IMR-90 (cell line): ENCODE data around the gene SPECC1L. TPM values are rescaled to one million over a fixed set of nuclear protein-coding genes. Genes with fewer than 3 reads are reported as not detected.

ENCODE experiments used
- ATAC-seq: fragments of 200-7000 bp; cut with Tn5 transposase; 2 replicates; pipeline ENCODE4 v1.9.1; 2020; ENCODE audit warnings: low read depth, mild to moderate bottlenecking, moderate library complexity
- BruUV-seq: library from RNA; stranded (reverse); fragments of 400-500 nt; replicated peaks from 2 replicates; lab custom pipeline; 2021; lab: Mats Ljungman, UMichigan
- CTCF ChIA-PET: fragments of 300-600 bp; formaldehyde crosslinking; extraction: SDS; loops from one replicate; lab custom pipeline; 2021; ENCODE audit warnings: antibody characterized with exemption; lab: Yijun Ruan, JAX
- POLR2A ChIA-PET: fragments of 300-600 bp; sonication (Branson Sonifier 250); formaldehyde crosslinking; loops from one replicate; lab custom pipeline; 2022; ENCODE audit warnings: antibody characterized with exemption; ENCODE audit not compliant: unreplicated experiment; lab: Charles Lee
- DNase-seq: peaks from one replicate; pipeline ENCODE4 v3.0.0; 2013
- H2AFZ ChIP-seq: replicated peaks from 2 replicates; pipeline ENCODE3; 2013; ENCODE audit warnings: low read length, mild to moderate bottlenecking; ENCODE audit not compliant: poor library complexity
- H2AK5ac ChIP-seq: 2 replicates; pipeline ENCODE4 v1.6.1; 2013; ENCODE audit warnings: low read depth, low read length, inconsistent platforms
- H2AK9ac ChIP-seq: replicated peaks from 2 replicates; pipeline ENCODE3; 2013; ENCODE audit warnings: mild to moderate bottlenecking, low read depth, low read length, moderate library complexity; ENCODE audit not compliant: poor library complexity
- H2BK120ac ChIP-seq: 2 replicates; pipeline ENCODE4 v1.6.1; 2013; ENCODE audit warnings: low read depth, low read length, inconsistent platforms
- H2BK15ac ChIP-seq: 3 replicates; pipeline ENCODE4 v1.6.1; 2013; ENCODE audit warnings: low read depth, low read length, inconsistent platforms
- H2BK20ac ChIP-seq: 2 replicates; pipeline ENCODE4 v1.6.1; 2013; ENCODE audit warnings: low read depth, mild to moderate bottlenecking, inconsistent platforms, low read length, moderate library complexity
- H2BK5ac ChIP-seq: 2 replicates; pipeline ENCODE4 v1.6.1; 2013; ENCODE audit warnings: mild to moderate bottlenecking, low read depth, low read length, inconsistent platforms; ENCODE audit not compliant: poor library complexity, severe bottlenecking
- H3K14ac ChIP-seq: replicated peaks from 2 replicates; pipeline ENCODE4 v1.6.1; 2013; ENCODE audit warnings: low read depth, low read length, inconsistent platforms
- H3K18ac ChIP-seq: 2 replicates; pipeline ENCODE4 v1.6.1; 2013; ENCODE audit warnings: low read depth, low read length, control low read depth
- H3K23ac ChIP-seq: 2 replicates; pipeline ENCODE4 v1.6.1; 2013; ENCODE audit warnings: low read depth, low read length, inconsistent platforms
- H3K27ac ChIP-seq: 2 replicates; pipeline ENCODE4 v1.5.1; 2013; ENCODE audit warnings: mild to moderate bottlenecking, control low read depth, low read length; ENCODE audit not compliant: insufficient read depth
- H3K27me3 ChIP-seq: 2 replicates; pipeline ENCODE4 v1.6.1; 2013; ENCODE audit warnings: low read length; ENCODE audit not compliant: control insufficient read depth, insufficient read depth
- H3K36me3 ChIP-seq: 2 replicates; pipeline ENCODE4 v1.6.1; 2013; ENCODE audit warnings: low read length, mixed read lengths; ENCODE audit not compliant: control insufficient read depth, insufficient read depth
- H3K4ac ChIP-seq: 2 replicates; pipeline ENCODE4 v1.6.1; 2013; ENCODE audit warnings: low read depth, low read length, inconsistent platforms
- H3K4me1 ChIP-seq: 2 replicates; pipeline ENCODE4 v1.6.1; 2013; ENCODE audit warnings: low read length, mixed read lengths; ENCODE audit not compliant: control insufficient read depth, insufficient read depth
- H3K4me2 ChIP-seq: 2 replicates; pipeline ENCODE4 v1.6.1; 2013; ENCODE audit warnings: low read depth, mild to moderate bottlenecking, control low read depth, low read length, moderate library complexity
- H3K4me3 ChIP-seq: 2 replicates; pipeline ENCODE4 v1.5.1; 2013; ENCODE audit warnings: low read depth, mild to moderate bottlenecking, control low read depth, low read length, moderate library complexity; ENCODE audit not compliant: insufficient read depth
- H3K56ac ChIP-seq: 2 replicates; pipeline ENCODE4 v1.6.1; 2013; ENCODE audit warnings: low read length, inconsistent platforms; ENCODE audit not compliant: insufficient read depth; ENCODE audit errors: extremely low read depth
- H3K79me1 ChIP-seq, 2 experiments: 2 replicates each; pipeline ENCODE4 v1.6.1; 2013; ENCODE audit warnings: low read length in 2 of 2, inconsistent platforms in 1 of 2, low read depth in 1 of 2
- H3K9ac ChIP-seq: 2 replicates; pipeline ENCODE4 v1.6.1; 2013; ENCODE audit warnings: low read depth, low read length, control low read depth
- H3K9me1 ChIP-seq: 2 replicates; pipeline ENCODE4 v1.6.1; 2013; ENCODE audit warnings: low read length, inconsistent platforms; ENCODE audit not compliant: insufficient read depth
- H3K9me3 ChIP-seq: 2 replicates; pipeline ENCODE4 v1.6.1; 2013; ENCODE audit warnings: low read length; ENCODE audit not compliant: control insufficient read depth, insufficient read depth
- H4K20me1 ChIP-seq: 2 replicates; pipeline ENCODE4 v1.6.1; 2013; ENCODE audit warnings: low read length, inconsistent platforms; ENCODE audit not compliant: insufficient read depth
- H4K5ac ChIP-seq: 2 replicates; pipeline ENCODE4 v1.6.1; 2013; ENCODE audit warnings: mild to moderate bottlenecking, low read depth, low read length, control low read depth
- H4K8ac ChIP-seq, 2 experiments: 2 replicates each; pipeline ENCODE4 v1.6.1; 2013; ENCODE audit warnings: low read depth in 2 of 2, low read length in 2 of 2, control low read depth in 1 of 2, inconsistent platforms in 1 of 2
- H4K91ac ChIP-seq: 2 replicates; pipeline ENCODE4 v1.6.1; 2013; ENCODE audit warnings: low read depth, low read length, inconsistent platforms; ENCODE audit not compliant: insufficient read depth
- MXI1 ChIP-seq: IDR thresholded peaks from 2 replicates; pipeline ENCODE4 v1.6.1; 2012; ENCODE audit warnings: low read depth, mild to moderate bottlenecking, low read length, moderate library complexity, borderline replicate concordance
- POLR2A ChIP-seq: IDR thresholded peaks from 2 replicates; pipeline ENCODE4 v1.6.1; 2012; ENCODE audit warnings: mild to moderate bottlenecking, low read depth, low read length
- RAD21 ChIP-seq: IDR thresholded peaks from 2 replicates; pipeline ENCODE4 v1.6.1; 2012; ENCODE audit warnings: low read length, improper control_type of control experiment
- RCOR1 ChIP-seq: IDR thresholded peaks from 2 replicates; pipeline ENCODE4 v1.6.1; 2012; ENCODE audit warnings: mild to moderate bottlenecking, low read length, improper control_type of control experiment; ENCODE audit not compliant: insufficient replicate concordance
- RFX5 ChIP-seq: IDR thresholded peaks from 2 replicates; pipeline ENCODE4 v1.8.0; 2012; ENCODE audit warnings: low read depth, mild to moderate bottlenecking, low read length, moderate library complexity
- WGBS, 2 experiments: methylation state at CpG; one replicate each; pipeline versions ENCODE4 v1.1.5 to v1.1.7; 2013; ENCODE audit warnings: missing lambda C conversion rate in 2 of 2; ENCODE audit not compliant: insufficient read length in 1 of 2; ENCODE audit errors: extremely low coverage in 2 of 2; 5-methylcytosine and 5-hydroxymethylcytosine counted together
- dilution Hi-C: fragments of 300-500 bp; cut with HindIII; formaldehyde crosslinking; loops from one replicate; pipeline ENCODE4 v1.14.3; 2018; ENCODE audit warnings: low sequenced_read_pairs; ENCODE audit not compliant: unreplicated experiment
- in situ Hi-C: fragments of 300-500 bp; cut with MboI; formaldehyde crosslinking; loops from 3 replicates; pipeline ENCODE4 v1.14.3; 2019; ENCODE audit warnings: low sequenced_read_pairs, inconsistent platforms, mixed read lengths
- intact Hi-C: fragments of 100-400 bp; cut with micrococcal nuclease; formaldehyde crosslinking; loops from 2 replicates; pipeline ENCODE4 v1.10.0; 2022
- polyA plus RNA-seq, 3 experiments: library from polyadenylated mRNA; depleted of rRNA; stranded (reverse); fragments of >200 nt; gene quantifications; 2 replicates each; pipeline ENCODE4 v1.2.3, GENCODE V29; 2012; ENCODE audit warnings: low replicate concordance in 1 of 3
- total RNA-seq: library from RNA; depleted of rRNA; stranded (reverse); fragments of >200 nt; gene quantifications from 2 replicates; pipeline ENCODE4 v1.2.3, GENCODE V29; 2012
- TF ChIP-seq, protein P1 (sequence below): fragments of 150-350 bp; IDR thresholded peaks from 2 replicates; pipeline ENCODE4 v1.6.1; 2016; ENCODE audit warnings: low read depth, mild to moderate bottlenecking, low read length, moderate library complexity, borderline replicate concordance
- TF ChIP-seq, protein P2 (sequence below): fragments of 150-350 bp; IDR thresholded peaks from 2 replicates; pipeline ENCODE4 v1.6.1; 2017; ENCODE audit warnings: mild to moderate bottlenecking, antibody characterized with exemption, low read length, low read depth

Gene SPECC1L
- total and polyA plus RNA-seq, 2 of the 4 experiments (the other 2 are of a cell fraction) = 18.7 to 44.1 TPM

DNA sequence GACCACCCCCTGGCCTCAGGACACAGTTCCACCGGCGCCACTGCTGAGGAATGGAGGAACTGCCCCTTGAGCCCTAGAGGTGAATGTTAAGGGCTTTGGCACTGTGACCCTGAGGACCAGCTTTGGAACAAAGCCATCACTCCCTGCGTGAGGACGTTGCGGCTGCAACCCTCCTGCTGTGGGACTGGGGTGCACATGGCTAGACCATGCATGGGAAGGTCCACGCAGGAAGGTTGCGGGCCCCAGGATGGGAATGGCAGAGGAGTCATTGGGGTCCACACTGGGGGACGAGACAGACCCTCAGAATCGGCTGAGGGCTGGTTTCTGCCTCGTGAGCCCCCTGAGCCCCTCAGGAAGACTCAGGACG, 150.3 kb downstream of the SPECC1L start (continued):
- TF ChIP-seq, protein P1, sequence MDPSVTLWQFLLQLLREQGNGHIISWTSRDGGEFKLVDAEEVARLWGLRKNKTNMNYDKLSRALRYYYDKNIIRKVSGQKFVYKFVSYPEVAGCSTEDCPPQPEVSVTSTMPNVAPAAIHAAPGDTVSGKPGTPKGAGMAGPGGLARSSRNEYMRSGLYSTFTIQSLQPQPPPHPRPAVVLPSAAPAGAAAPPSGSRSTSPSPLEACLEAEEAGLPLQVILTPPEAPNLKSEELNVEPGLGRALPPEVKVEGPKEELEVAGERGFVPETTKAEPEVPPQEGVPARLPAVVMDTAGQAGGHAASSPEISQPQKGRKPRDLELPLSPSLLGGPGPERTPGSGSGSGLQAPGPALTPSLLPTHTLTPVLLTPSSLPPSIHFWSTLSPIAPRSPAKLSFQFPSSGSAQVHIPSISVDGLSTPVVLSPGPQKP = no peak
- TF ChIP-seq RAD21 (no peak), RFX5 (no peak), RCOR1 (no peak)

DNA sequence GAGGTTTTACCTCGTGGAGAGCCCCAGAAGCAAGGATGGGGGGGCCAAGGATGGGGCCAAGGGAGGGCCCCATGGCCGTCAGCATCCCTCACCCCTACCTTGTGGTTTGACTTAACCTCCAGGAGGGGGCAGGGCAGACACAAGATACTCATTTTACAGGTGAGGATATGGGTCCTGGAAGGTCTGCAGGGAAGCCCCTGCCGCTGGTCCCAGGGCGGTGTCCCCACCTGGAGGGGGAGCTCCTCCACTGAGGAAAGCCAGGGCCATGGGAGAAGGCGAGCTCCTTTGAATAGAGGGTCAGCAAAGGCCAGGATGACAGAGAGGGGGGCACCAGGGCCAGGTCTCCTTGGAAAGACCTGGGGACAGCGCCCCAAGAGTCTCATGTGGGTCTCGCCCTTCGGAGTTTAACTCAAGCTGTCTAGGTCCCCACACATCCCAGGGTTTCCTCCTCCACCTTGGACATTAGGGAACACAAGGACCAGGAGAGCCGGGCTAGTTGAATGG, 150.8 kb downstream of the SPECC1L start:
- no peak overlapping the region for H3K56ac ChIP-seq
- DNase-seq (no peak), ATAC-seq (no peak)
- no peaks in the 10 kb centered on the region for H4K20me1 ChIP-seq
- ChIA-PET POLR2A (no interaction called here), CTCF (interaction anchor here (0.8 kb wide), 1 partner anchor 53 kb away, joined by 3 read pairs; no protein-coding TSS in a partner anchor)
- H2BK120ac ChIP-seq = no peak overlapping the region
- H2AK9ac ChIP-seq = no peak overlapping the region
- H3K27ac ChIP-seq = no peak overlapping the region
- H2BK15ac ChIP-seq = no peak overlapping the region
- TF ChIP-seq, protein P2, sequence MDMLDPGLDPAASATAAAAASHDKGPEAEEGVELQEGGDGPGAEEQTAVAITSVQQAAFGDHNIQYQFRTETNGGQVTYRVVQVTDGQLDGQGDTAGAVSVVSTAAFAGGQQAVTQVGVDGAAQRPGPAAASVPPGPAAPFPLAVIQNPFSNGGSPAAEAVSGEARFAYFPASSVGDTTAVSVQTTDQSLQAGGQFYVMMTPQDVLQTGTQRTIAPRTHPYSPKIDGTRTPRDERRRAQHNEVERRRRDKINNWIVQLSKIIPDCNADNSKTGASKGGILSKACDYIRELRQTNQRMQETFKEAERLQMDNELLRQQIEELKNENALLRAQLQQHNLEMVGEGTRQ = no peak
- TF ChIP-seq RCOR1 (no peak), RFX5 (no peak), MXI1 (no peak), POLR2A (no peak), RAD21 (peak; percentile 17; the same call in 1 of the 2 replicates)
- no peak overlapping the region for H3K18ac ChIP-seq
- H3K4me2 ChIP-seq = no peak overlapping the region
- no peak overlapping the region for H3K9ac ChIP-seq
- H3K36me3 ChIP-seq = no peaks in the 10 kb centered on the region
- no peaks in the 10 kb centered on the region for H3K79me1 ChIP-seq
- no peaks in the 10 kb centered on the region for H3K4me1 ChIP-seq
- peaks cover 5% of the 10 kb centered on the region; the same call in 1 of the 2 replicates for H3K9me1 ChIP-seq
- no peaks in the 10 kb centered on the region for H3K9me3 ChIP-seq
- in situ Hi-C loops = no loop called here
- H3K14ac ChIP-seq = no peak overlapping the region
- no peak overlapping the region for H4K5ac ChIP-seq
- H3K23ac ChIP-seq = no peak overlapping the region
- 77% methylated on average over 3 of the region's 9 CpGs; no CpG with 5 or more reads in 1 of the 2 experiments for WGBS, 2 experiments
- no peak overlapping the region for H2AK5ac ChIP-seq
- H3K27me3 ChIP-seq = peaks cover 28% of the 10 kb centered on the region
- no peak overlapping the region for H2AFZ ChIP-seq
- no TSS peak for BruUV-seq
- no peak overlapping the region for H2BK5ac ChIP-seq
- H3K4me3 ChIP-seq = no peak overlapping the region
- no peak overlapping the region for H2BK20ac ChIP-seq
- dilution Hi-C loops = no loop called here
- no peak overlapping the region for H4K8ac ChIP-seq
- H3K4ac ChIP-seq = no peak overlapping the region
- intact Hi-C loops = no loop called here
- no peak overlapping the region for H4K91ac ChIP-seq
